Fibroblast of lung (primary cell): ENCODE measurements around the gene TMEM203. TPM values are rescaled to one million over a fixed set of nuclear protein-coding genes. Genes with fewer than 3 reads are reported as not detected.

Experiments
- DNase-seq, 2 donors: peaks; one replicate each; pipeline versions ENCODE4 v3.0.0 to v3.0.0-alpha.2; 2010; ENCODE audit warnings: low read depth in 2 of 2
- H2AFZ ChIP-seq: 2 replicates; pipeline ENCODE4 v1.5.1; 2012; ENCODE audit warnings: low read length, control low read depth, inconsistent platforms
- H3K27ac ChIP-seq: 2 replicates; pipeline ENCODE4 v1.5.1; 2011; ENCODE audit warnings: low read length, control low read depth; ENCODE audit not compliant: insufficient read depth
- H3K27me3 ChIP-seq: 2 replicates; pipeline ENCODE4 v1.5.1; 2011; ENCODE audit warnings: mild to moderate bottlenecking, low read length; ENCODE audit not compliant: control insufficient read depth, insufficient read depth
- H3K36me3 ChIP-seq: 2 replicates; pipeline ENCODE4 v1.5.1; 2011; ENCODE audit warnings: low read length; ENCODE audit not compliant: control insufficient read depth, insufficient read depth
- H3K4me1 ChIP-seq: 2 replicates; pipeline ENCODE4 v1.5.1; 2011; ENCODE audit warnings: low read length; ENCODE audit not compliant: control insufficient read depth, insufficient read depth; ENCODE audit errors: extremely low read depth
- H3K4me2 ChIP-seq: 2 replicates; pipeline ENCODE4 v1.5.1; 2011; ENCODE audit warnings: low read length, control low read depth; ENCODE audit not compliant: insufficient read depth; ENCODE audit errors: extremely low read depth
- H3K4me3 ChIP-seq, 4 experiments: fragments of 200-600 bp in 1 of 4; sonication (generic) in 1 of 4; replicated peaks in 1 of 4; 2 replicates each; pipeline ENCODE4 v1.5.1; 2011 to 2016; ENCODE audit warnings: low read length in 4 of 4, low read depth in 3 of 4, mild to moderate bottlenecking in 3 of 4, control low read depth in 2 of 4, inconsistent platforms in 1 of 4, mixed read lengths in 1 of 4; ENCODE audit not compliant: insufficient read depth in 1 of 4; ENCODE audit errors: control extremely low read depth in 1 of 4
- H3K79me2 ChIP-seq: 2 replicates; pipeline ENCODE4 v1.5.1; 2012; ENCODE audit warnings: mild to moderate bottlenecking, low read length, inconsistent platforms; ENCODE audit not compliant: control insufficient read depth, insufficient read depth
- H3K9ac ChIP-seq: 2 replicates; pipeline ENCODE4 v1.5.1; 2011; ENCODE audit warnings: mild to moderate bottlenecking, low read length, control low read depth; ENCODE audit not compliant: insufficient read depth
- H3K9me3 ChIP-seq: 2 replicates; pipeline ENCODE4 v1.5.1; 2012; ENCODE audit warnings: low read depth, low read length; ENCODE audit not compliant: control insufficient read depth, insufficient read depth
- H4K20me1 ChIP-seq: 2 replicates; pipeline ENCODE4 v1.5.1; 2011; ENCODE audit warnings: low read length; ENCODE audit not compliant: control insufficient read depth, insufficient read depth; ENCODE audit errors: extremely low read depth
- EZH2 ChIP-seq: IDR thresholded peaks from 2 replicates; pipeline ENCODE4 v1.5.1; 2012; ENCODE audit warnings: low read length, control low read depth, mild to moderate bottlenecking; ENCODE audit errors: missing control alignments
- polyA plus RNA-seq, 2 donors: library from polyadenylated mRNA; depleted of rRNA in 1 of 2; stranded (reverse) in 1 of 2; unstranded in 1 of 2; fragments of >200 nt; gene quantifications; 2 replicates each; pipeline ENCODE4 v1.2.1, GENCODE V29; 2011 to 2012; ENCODE audit warnings: missing spikeins in 1 of 2
- total RNA-seq: library from RNA; depleted of rRNA; stranded (reverse); fragments of >200 nt; gene quantifications from 2 replicates; pipeline ENCODE4 v1.2.1, GENCODE V29; 2014
- TF ChIP-seq, protein P1 (sequence below), 2 donors: IDR thresholded peaks in 1 of 2; conservative IDR thresholded peaks in 1 of 2; 1 replicate in 1 of 2; 2 replicates in 1 of 2; pipeline ENCODE4 v1.5.1; 2011 to 2012; ENCODE audit warnings: low read length in 2 of 2, control low read depth in 1 of 2, inconsistent platforms in 1 of 2, low read depth in 1 of 2, mild to moderate bottlenecking in 1 of 2

TMEM203 gene
- total and polyA plus RNA-seq, 2 donors (not counting 1 experiment from before 2014, with no cell fraction given): 36.3 to 38.6 TPM

DNA sequence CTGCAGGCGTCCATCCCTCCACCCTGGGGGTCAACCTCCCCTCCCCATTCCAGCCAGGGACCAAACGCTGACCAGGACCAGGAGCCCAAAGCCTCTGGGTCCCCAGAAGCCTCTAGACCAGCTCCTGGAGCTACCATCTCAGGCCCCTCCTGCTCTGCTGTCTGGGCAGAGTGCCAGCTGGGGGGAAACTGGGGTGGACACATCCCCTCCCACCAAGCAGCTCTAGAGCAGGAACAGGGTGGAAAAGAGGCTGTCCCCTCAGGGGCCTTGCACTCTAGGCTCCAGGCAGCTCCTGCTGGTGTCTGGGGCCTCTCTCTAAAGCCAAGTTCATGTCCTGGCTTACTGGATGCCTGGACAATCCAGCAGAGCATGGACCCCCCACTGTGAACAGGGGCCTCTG, 12.6 kb downstream of the TMEM203 start:
- Histone ChIP-seq H3K4me2 (no peak overlapping the region), H3K4me1 (peaks cover 8% of the 10 kb centered on the region), H4K20me1 (no peaks in the 10 kb centered on the region), H2AFZ (no peak overlapping the region), H3K27me3 (no peaks in the 10 kb centered on the region), H3K79me2 (peaks cover 26% of the 10 kb centered on the region), H3K27ac (no peak overlapping the region), H3K36me3 (peaks cover 15% of the 10 kb centered on the region), H3K9ac (no peak overlapping the region), H3K9me3 (no peaks in the 10 kb centered on the region), H3K4me3 (no peak overlapping the region)
- TF ChIP-seq, protein P1, sequence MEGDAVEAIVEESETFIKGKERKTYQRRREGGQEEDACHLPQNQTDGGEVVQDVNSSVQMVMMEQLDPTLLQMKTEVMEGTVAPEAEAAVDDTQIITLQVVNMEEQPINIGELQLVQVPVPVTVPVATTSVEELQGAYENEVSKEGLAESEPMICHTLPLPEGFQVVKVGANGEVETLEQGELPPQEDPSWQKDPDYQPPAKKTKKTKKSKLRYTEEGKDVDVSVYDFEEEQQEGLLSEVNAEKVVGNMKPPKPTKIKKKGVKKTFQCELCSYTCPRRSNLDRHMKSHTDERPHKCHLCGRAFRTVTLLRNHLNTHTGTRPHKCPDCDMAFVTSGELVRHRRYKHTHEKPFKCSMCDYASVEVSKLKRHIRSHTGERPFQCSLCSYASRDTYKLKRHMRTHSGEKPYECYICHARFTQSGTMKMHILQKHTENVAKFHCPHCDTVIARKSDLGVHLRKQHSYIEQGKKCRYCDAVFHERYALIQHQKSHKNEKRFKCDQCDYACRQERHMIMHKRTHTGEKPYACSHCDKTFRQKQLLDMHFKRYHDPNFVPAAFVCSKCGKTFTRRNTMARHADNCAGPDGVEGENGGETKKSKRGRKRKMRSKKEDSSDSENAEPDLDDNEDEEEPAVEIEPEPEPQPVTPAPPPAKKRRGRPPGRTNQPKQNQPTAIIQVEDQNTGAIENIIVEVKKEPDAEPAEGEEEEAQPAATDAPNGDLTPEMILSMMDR (conservative IDR thresholded peaks at IDR 0.05 in 1 of 2, IDR thresholded peaks at IDR 0.05 in 1 of 2; ENCODE audit: low read depth in 1 of 2, low read length in 2 of 2): no peak
- no peak for TF ChIP-seq EZH2
- no peak for DNase-seq

DNA sequence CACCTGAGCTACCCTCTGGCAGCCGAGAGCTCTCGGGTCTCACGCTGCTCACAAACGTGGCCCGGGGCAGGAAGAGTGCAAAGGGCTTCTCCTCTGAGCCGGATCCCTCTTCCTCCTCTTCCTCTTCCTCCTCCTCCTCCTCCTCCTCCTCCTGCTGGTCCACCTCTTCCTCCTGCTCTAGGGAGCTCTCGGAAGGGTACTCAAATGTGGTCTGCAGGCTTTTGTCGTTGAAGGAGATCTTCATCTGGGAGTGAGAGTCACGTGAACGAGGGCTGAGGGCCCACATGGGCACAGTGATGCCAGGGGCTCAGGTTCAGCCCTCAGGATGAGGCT, 13.0 kb downstream of the TMEM203 start:
- Histone ChIP-seq H3K4me1 (peaks cover 12% of the 10 kb centered on the region), H3K36me3 (peaks cover 15% of the 10 kb centered on the region), H3K79me2 (peaks cover 30% of the 10 kb centered on the region), H3K9ac (no peak overlapping the region), H3K9me3 (no peaks in the 10 kb centered on the region), H2AFZ (no peak overlapping the region), H3K27me3 (no peaks in the 10 kb centered on the region), H3K4me3 (no peak overlapping the region), H3K27ac (no peak overlapping the region), H3K4me2 (no peak overlapping the region), H4K20me1 (no peaks in the 10 kb centered on the region)
- TF ChIP-seq EZH2: no peak
- TF ChIP-seq, protein P1 (conservative IDR thresholded peaks at IDR 0.05 in 1 of 2, IDR thresholded peaks at IDR 0.05 in 1 of 2; ENCODE audit: low read depth in 1 of 2, low read length in 2 of 2): no peak
- no peak for DNase-seq

- H2AFZ ChIP-seq: no peak overlapping the region
- H3K27me3 ChIP-seq: no peaks in the 10 kb centered on the region
- peaks cover 36% of the 10 kb centered on the region for H3K79me2 ChIP-seq
- H3K4me3 ChIP-seq: no peak overlapping the region
- no peak for DNase-seq
- H4K20me1 ChIP-seq: no peaks in the 10 kb centered on the region
- no peak overlapping the region for H3K27ac ChIP-seq
- H3K9me3 ChIP-seq: no peaks in the 10 kb centered on the region
- peaks cover 17% of the 10 kb centered on the region for H3K4me1 ChIP-seq
- H3K36me3 ChIP-seq: peaks cover 15% of the 10 kb centered on the region
- no peak overlapping the region for H3K4me2 ChIP-seq
- no peak overlapping the region for H3K9ac ChIP-seq
- TF ChIP-seq, protein P1 (conservative IDR thresholded peaks at IDR 0.05 in 1 of 2, IDR thresholded peaks at IDR 0.05 in 1 of 2; ENCODE audit: low read depth in 1 of 2, low read length in 2 of 2): no peak
- TF ChIP-seq EZH2: no peak
These were observed 13.6 kb downstream of the TMEM203 start for GRCh38 chr9:137191691-137192447.
